ENCODE results near the gene FAXDC2.

The FAXDC2 gene

DNA sequence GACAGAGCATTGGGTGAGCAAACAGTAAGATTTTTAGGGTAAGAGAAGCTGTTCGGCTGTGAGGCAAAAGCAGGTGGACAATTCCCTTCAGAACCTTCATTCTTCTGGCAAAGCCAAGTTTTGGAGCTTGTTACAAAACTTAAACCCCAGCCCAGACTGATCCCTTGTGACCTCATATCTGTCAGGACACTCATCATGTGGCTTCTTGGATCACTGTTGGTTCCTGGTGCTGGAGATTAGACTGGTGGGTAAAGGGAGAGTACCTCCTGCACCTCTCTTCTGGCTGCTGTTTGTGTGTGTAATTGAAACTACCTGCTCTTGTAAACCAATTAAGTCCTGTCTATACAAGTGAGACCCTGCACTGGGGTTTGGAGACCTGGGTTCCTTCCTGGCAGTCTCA lies 74.2 kb downstream of the FAXDC2 start:
- Histone ChIP-seq H3K9me3 (ENCODE audit: low read length) (no peaks in the 10 kb centered on the region), H3K4me3 (ENCODE audit: low read length) (no peak overlapping the region), H2AFZ (ENCODE audit: low read depth, low read length) (no peak overlapping the region), H3K4me1 (ENCODE audit: insufficient read depth, low read length) (peaks cover 9% of the 10 kb centered on the region), H3K36me3 (ENCODE audit: insufficient read depth, low read length) (no peaks in the 10 kb centered on the region), H3K27me3 (ENCODE audit: insufficient read depth, low read length) (no peaks in the 10 kb centered on the region)

DNA sequence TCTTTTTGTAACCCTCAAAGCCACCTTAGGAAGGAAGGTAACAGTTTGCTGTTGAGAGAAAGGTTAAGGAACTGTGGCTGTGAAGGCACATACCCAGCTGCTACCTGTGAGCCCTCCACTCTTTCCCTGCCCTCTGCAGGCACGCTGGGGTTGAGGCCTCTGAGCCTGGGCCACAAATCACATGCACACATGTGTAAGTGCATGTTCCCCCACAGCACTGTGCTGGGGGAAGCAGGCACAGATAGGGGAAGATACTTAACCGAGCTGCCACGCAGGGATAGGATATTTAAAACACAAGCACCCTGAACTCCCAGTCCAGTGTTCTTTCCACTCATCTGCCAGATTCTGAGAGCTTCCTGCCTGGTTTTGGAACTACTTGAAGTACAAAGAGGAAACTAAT lies 77.1 kb downstream of the FAXDC2 start:
- H2AFZ ChIP-seq (ENCODE audit: low read depth, low read length) = no peak overlapping the region
- no peaks in the 10 kb centered on the region for H3K36me3 ChIP-seq (ENCODE audit: insufficient read depth, low read length)
- H3K27me3 ChIP-seq (ENCODE audit: insufficient read depth, low read length) = no peaks in the 10 kb centered on the region
- H3K4me1 ChIP-seq (ENCODE audit: insufficient read depth, low read length) = peaks cover 16% of the 10 kb centered on the region
- no peaks in the 10 kb centered on the region for H3K9me3 ChIP-seq (ENCODE audit: low read length)
- no peak overlapping the region for H3K4me3 ChIP-seq (ENCODE audit: low read length)

DNA sequence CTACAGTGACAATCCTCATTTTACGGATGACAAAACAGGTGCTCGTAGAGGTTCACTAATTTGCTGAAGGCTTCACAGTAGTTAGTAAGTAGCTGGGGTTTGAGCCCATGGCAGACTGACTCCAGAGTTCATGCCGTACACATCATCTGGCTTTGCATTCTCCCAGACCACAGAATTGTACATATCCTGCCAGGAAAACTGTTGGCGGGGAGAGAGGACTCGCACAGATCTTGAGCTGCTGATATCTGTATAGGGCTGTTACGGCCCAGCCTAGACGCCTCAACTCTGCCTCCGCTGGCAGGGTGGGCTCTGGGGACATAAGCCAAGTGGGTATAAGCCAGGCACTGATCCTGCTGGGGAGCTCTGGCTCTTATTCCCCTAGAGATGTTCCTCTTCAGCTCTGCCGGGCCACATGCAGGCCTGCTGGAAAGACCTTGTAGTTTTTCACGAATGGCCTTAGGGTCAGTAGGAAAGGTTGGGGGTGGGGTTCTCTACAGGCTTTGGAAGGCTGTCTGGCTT lies 79.0 kb downstream of the FAXDC2 start:
- no peaks in the 10 kb centered on the region for H3K9me3 ChIP-seq (ENCODE audit: low read length)
- H3K4me3 ChIP-seq (ENCODE audit: low read length) = no peak overlapping the region
- H3K4me1 ChIP-seq (ENCODE audit: insufficient read depth, low read length) = peaks cover 16% of the 10 kb centered on the region
- no peaks in the 10 kb centered on the region for H3K27me3 ChIP-seq (ENCODE audit: insufficient read depth, low read length)
- no peak overlapping the region for H2AFZ ChIP-seq (ENCODE audit: low read depth, low read length)
- no peaks in the 10 kb centered on the region for H3K36me3 ChIP-seq (ENCODE audit: insufficient read depth, low read length)

- Histone ChIP-seq H3K27me3 (ENCODE audit: insufficient read depth, low read length) (no peaks in the 10 kb centered on the region), H2AFZ (ENCODE audit: low read depth, low read length) (no peak overlapping the region), H3K4me3 (ENCODE audit: low read length) (no peak overlapping the region), H3K4me1 (ENCODE audit: insufficient read depth, low read length) (peaks cover 16% of the 10 kb centered on the region), H3K36me3 (ENCODE audit: insufficient read depth, low read length) (no peaks in the 10 kb centered on the region), H3K9me3 (ENCODE audit: low read length) (no peaks in the 10 kb centered on the region)
Measured at GRCh38 chr5:154770111-154770510, 80.3 kb downstream of the FAXDC2 start.
